ENCODE measurements around the gene TMEM213.

TMEM213 gene

GRCh38 chr7:138854115-138854645 is 56.4 kb downstream of the TMEM213 start:
- DNase-seq (ENCODE audit: low read depth), result no peak
- TF ChIP-seq CTCF (IDR thresholded peaks at IDR 0.05; ENCODE audit: control insufficient read depth, insufficient read depth, low read depth, low read length, missing control alignments), result no peak
- no peak overlapping the region for H3K4me3 ChIP-seq (ENCODE audit: control insufficient read depth, low read depth, low read length)

DNA sequence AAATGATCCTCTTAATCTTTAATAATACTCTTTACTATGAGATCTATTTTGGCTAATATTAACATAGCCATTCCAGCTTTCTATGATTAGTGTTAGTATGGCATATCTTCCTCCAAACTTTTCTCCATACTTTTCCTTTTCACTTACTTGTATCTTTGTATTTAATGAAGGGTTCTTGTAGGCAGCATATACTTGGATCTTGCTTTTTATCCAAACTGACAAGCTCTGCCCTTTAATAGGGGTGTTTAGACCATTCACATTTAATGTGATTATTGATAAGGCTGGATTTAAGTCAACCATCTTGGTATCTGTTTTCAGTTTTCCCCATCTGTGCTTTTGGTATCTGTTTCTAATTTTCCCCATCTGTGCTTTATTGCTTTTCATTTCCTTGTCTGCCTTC is 59.9 kb downstream of the TMEM213 start:
- no peak for DNase-seq (ENCODE audit: low read depth)
- H3K4me3 ChIP-seq (ENCODE audit: control insufficient read depth, low read depth, low read length), result no peak overlapping the region
- TF ChIP-seq CTCF (IDR thresholded peaks at IDR 0.05; ENCODE audit: control insufficient read depth, insufficient read depth, low read depth, low read length, missing control alignments), result no peak

DNA sequence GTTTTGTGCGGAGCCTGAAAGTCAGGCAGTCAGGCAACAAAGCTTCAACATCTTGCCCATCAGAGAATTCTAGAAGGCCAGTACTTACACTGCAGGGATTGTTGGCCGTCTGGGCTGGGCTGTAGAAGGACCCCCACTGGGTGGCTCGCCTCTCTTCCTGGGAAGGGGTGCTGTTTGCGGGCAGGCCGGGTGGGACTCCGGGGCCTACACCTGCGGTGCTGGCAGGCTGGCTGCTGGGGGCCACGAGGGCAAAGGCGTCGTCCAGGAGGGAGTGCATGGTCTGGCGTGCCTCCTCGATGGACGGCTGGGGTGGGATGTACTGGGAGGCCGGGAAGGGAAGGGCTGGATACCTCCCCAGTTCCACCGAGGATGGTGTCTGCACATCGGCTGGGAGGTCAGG is 63.3 kb downstream of the TMEM213 start:
- TF ChIP-seq CTCF (IDR thresholded peaks at IDR 0.05; ENCODE audit: control insufficient read depth, insufficient read depth, low read depth, low read length, missing control alignments), result no peak
- H3K4me3 ChIP-seq (ENCODE audit: control insufficient read depth, low read depth, low read length), result no peak overlapping the region
- DNase-seq (ENCODE audit: low read depth), result no peak

DNA sequence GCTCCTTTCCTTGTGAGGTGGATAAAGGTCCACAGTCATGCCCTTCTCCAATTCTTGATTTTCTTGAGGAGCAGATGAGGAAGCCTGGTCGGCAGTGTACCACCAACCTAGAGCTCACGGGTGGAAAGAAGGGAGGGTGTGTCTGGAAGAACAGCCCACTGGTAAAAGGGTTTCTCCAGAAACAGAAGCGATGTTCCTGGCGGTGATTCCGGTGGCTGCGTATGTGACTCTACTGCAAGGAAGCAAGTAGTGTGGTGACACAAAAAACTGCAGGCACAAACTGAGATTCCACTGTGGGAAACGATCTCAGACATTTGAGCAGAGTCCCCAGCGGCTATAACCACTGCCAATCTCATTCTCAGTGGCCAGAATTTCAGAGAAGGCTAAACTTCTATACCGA is 66.1 kb downstream of the TMEM213 start:
- TF ChIP-seq CTCF (IDR thresholded peaks at IDR 0.05; ENCODE audit: control insufficient read depth, insufficient read depth, low read depth, low read length, missing control alignments), result no peak
- no peak overlapping the region for H3K4me3 ChIP-seq (ENCODE audit: control insufficient read depth, low read depth, low read length)
- no peak for DNase-seq (ENCODE audit: low read depth)

GRCh38 chr7:138864667-138865066 is 66.9 kb downstream of the TMEM213 start:
- TF ChIP-seq CTCF (IDR thresholded peaks at IDR 0.05; ENCODE audit: control insufficient read depth, insufficient read depth, low read depth, low read length, missing control alignments), result no peak
- no peak overlapping the region for H3K4me3 ChIP-seq (ENCODE audit: control insufficient read depth, low read depth, low read length)
- peak; percentile 73 for DNase-seq (ENCODE audit: low read depth)

- peak; percentile 26 for TF ChIP-seq CTCF (IDR thresholded peaks at IDR 0.05; ENCODE audit: control insufficient read depth, insufficient read depth, low read depth, low read length, missing control alignments)
- no peak for DNase-seq (ENCODE audit: low read depth)
These were observed 68.0 kb downstream of the TMEM213 start for GRCh38 chr7:138865843-138866242.

DNA sequence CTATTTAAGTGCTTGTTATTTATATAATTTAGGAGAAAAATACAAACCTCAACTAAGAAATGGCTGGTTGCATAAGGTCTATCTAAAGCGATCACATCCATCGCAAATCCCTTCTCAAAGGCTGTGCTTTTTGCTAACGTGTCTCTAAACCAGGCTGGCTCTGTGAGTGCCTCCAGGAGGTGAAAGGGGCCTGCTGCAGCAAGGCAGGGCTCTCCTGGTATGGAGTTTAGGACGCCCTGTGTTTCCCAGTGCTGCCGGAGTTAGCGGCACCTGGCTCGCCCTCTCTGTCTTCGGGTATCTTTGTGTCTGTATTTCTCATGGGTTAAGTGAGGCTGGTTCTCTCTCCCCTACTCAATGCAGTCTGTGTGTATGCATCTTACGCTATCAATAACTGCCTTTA is 68.6 kb downstream of the TMEM213 start:
- DNase-seq (ENCODE audit: low read depth), result no peak
- H3K4me3 ChIP-seq (ENCODE audit: control insufficient read depth, low read depth, low read length), result no peak overlapping the region
- no peak for TF ChIP-seq CTCF (IDR thresholded peaks at IDR 0.05; ENCODE audit: control insufficient read depth, insufficient read depth, low read depth, low read length, missing control alignments)

More at GRCh38 chr7:138865843-138866242, 68.0 kb downstream of the TMEM213 start:
- H3K4me3 ChIP-seq (ENCODE audit: control insufficient read depth, low read depth, low read length), result no peak overlapping the region
